ENCODE data around the gene GTF2H4.
"Not testable (repeated sequence)": the region's sequence is repeated elsewhere in the genome, so short reads cannot be mapped to it uniquely, and the experiment has no call there.

The GTF2H4 gene

DNA sequence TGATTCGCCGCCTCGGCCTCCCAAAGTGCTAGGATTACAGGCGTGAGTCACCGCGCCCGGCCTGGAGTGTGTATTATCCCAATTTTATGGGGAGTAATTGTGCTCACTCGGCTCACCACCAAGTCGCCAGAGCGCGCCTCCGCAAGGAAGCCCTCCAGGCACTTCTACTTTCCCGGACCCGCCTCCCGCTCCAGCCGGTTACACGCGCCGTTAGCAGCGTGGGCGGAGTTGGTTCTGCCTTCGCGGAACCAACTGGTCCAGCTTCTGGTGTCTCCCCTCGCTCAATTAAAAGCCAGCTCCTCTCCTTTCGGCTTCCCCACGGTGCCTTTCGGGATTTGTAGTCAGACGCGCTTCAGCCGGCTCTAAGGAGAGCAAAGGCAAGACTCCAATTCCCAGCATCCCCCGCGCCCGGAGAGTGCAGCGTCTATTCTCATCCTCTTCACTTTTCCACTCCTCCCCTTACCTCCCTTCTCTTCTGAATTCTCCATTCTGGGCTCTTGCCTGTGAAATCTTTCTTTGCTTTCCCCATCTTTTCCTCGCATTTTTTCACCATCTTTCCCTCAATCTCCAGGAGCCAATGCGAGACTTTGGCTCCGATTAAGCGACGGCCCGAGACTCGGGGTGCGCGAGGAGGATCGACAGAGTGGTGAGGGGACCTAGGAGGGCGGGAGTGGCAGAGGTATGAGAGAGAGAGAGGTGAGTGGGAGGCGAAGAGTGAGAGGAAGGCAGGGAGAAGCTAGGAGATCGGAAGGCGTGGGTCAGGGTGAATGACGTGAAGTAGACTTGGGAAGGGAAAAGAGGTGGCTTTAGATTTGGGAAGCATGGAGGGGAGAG, at the start of gene GTF2H4:
Gene GTF2H4, plus strand, starts transcription at position 450 of the 834 bp plus-strand sequence.
- peak; percentile 96 for DNase-seq (ENCODE audit: low spot score)

- not testable (repeated sequence) for DNase-seq (ENCODE audit: low spot score)
Observed at GRCh38 chr6:30859726-30860125, 48.3 kb upstream of the GTF2H4 start.

DNA sequence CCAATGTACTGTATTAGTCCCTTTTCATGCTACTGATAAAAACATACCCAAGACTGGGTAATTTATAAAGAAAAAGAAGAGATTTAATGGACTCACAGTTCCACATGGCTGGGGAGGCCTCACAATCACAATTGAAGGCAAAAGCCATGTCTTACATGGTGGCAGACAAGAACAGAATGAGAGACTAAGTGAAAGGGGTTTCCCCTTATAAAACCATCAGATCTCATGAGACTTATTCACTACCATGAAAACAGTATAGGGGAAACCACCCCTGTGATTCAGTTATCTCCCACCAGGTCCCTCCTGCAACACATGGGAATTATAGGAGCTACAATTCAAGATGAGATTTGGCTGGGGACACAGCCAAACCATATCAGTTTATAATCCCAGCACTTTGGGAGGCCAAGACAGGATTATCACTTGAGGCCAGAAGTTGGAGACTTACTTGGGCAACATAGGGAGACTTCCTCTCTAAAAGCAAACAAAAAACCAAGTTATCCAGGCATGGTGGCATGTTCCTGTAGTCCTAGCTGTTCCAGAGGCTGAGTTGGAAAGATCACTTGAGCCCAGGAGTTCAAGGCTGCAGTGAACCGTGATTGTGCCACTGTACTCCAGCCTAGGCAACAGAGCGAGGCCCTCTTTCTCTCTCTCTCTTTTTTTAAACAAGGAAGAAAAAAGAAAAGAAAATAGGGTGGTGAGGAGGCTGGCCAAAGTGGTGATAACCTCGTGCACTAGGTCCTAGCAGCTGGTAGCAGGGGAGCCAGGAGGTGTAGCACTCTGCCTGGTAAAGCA, 46.6 kb upstream of the GTF2H4 start:
- no peak for DNase-seq (ENCODE audit: low spot score)

- DNase-seq (ENCODE audit: low spot score), result no peak
Observed at GRCh38 chr6:30862156-30862875, 45.7 kb upstream of the GTF2H4 start.

- no peak for DNase-seq (ENCODE audit: low spot score)
Observed at GRCh38 chr6:30864325-30864724, 43.7 kb upstream of the GTF2H4 start.

- not testable (repeated sequence) for DNase-seq (ENCODE audit: low spot score)
Observed at GRCh38 chr6:30869241-30869749, 38.7 kb upstream of the GTF2H4 start.

GRCh38 chr6:30870546-30870945, 37.5 kb upstream of the GTF2H4 start:
- DNase-seq (ENCODE audit: low spot score), result no peak

DNA sequence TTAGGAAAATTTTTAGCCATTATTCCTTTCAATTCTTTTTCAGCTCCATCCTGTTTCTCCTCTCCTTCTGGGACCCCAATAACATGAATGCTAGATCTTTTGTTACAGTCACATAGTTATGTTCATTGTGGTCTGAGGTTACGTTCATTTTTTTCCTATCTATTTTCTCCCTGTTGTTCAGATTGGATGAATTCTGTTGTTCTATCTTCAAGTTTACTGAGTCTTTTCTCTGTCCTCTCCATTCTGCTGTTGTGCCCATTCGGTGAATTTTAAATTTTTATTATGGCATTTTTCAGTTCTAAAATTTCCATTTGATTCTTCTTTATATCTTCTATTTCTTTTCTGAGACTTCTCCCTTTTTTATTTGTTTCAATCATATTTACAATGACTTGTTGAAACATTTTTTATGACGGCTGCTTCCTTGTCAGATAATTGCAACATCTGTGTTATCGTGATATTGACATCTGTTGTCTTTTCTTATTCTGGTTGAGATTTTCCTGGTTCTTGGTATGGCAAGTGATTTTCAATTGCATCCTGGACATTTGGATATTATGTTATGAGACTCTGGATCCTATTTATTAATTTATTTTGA, 36.3 kb upstream of the GTF2H4 start:
- no peak for DNase-seq (ENCODE audit: low spot score)

DNA sequence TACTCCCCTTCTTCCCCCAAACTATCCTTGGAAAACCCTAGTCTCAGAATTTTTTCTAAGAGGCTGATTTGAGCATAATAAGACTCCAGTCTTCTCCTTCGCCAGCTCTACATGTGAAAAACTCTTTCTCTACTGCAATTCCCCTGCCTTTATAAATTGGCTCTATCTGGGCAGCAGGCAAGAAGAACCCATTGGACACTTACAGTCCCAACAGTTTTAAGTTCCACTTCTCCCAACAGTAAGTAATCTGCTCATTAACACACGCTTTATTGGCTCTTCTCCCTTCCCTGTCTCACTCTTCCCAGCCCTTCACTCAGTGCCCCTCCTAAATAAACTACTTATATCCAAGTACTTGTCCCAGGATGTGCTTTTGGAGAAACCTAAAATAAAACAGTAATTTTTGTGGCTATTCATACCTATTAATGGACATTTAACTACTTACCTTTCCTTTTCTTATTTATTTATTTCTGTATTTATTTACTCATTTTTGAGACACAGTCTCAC, 34.8 kb upstream of the GTF2H4 start:
- DNase-seq (ENCODE audit: low spot score), result no peak

GRCh38 chr6:30873795-30874194, 34.2 kb upstream of the GTF2H4 start:
- not testable (repeated sequence) for DNase-seq (ENCODE audit: low spot score)

DNA sequence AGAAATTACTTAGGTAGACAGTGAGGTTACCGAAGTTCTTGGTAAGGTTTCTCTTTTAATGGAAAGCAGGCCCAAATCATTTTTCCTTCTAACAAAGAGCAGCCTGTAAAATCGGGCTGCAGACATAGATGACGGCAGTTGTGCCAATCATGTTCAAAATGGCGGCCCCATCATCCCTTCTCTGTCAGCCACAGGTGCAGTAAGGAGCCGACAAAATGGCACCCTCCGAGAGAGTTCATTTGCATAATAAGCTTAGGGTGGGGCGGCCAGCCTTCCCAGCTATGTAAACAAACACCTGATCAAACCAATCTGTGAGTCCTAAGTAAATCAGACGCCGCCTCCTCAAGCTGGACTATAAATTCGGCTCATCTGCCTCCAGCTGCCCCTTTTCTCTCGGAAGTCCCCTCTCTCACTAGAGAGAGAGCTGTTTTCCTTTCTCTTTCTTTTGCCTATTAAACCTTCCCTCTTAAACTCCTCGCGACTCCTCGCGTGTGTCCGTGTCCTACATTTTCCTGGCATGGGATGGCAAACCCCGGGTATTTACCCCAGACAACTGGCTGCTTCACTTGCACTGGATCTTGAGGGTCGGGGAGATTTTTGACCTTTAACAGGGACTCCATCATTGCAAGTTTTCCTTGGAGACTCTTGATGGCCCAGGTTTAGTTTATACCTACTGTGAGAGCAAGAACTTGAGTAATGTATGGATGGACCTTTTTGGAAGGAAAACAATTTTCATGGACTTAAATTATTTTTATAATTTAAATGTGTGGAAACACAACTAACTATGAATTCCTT, 32.6 kb upstream of the GTF2H4 start:
- no peak for DNase-seq (ENCODE audit: low spot score)

DNA sequence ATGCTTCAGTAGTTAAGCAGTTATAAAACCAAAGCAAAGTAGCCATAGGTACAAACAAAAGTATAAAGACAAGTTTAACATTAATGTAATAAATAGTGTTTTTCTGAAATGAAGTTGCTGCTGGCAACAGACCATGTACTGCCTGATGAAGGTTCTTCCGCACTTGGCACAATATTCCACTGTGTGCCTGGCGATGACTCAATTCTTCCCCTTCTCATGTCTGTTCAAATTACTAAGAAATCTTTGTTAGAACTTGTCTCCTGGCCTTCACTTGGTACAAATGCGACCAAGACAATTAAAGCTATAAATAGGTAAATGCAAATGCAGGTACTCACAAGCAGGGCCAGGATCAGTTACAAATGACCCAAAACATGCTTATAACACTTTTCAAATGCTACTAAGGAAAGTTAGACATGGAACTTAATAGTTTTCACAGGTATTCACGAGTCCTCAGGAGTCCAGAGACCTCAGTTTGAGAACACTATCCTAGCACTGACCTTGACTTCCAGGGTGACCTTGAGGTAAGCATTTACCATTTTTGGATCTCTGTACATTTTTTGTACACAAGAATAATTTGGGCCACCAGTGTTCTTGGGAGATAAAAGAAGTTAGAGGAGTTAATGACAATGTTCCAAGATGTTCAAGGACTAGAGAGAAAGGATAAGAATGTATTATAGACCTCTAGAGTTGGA, 31.8 kb upstream of the GTF2H4 start:
- DNase-seq (ENCODE audit: low spot score), result no peak

DNA sequence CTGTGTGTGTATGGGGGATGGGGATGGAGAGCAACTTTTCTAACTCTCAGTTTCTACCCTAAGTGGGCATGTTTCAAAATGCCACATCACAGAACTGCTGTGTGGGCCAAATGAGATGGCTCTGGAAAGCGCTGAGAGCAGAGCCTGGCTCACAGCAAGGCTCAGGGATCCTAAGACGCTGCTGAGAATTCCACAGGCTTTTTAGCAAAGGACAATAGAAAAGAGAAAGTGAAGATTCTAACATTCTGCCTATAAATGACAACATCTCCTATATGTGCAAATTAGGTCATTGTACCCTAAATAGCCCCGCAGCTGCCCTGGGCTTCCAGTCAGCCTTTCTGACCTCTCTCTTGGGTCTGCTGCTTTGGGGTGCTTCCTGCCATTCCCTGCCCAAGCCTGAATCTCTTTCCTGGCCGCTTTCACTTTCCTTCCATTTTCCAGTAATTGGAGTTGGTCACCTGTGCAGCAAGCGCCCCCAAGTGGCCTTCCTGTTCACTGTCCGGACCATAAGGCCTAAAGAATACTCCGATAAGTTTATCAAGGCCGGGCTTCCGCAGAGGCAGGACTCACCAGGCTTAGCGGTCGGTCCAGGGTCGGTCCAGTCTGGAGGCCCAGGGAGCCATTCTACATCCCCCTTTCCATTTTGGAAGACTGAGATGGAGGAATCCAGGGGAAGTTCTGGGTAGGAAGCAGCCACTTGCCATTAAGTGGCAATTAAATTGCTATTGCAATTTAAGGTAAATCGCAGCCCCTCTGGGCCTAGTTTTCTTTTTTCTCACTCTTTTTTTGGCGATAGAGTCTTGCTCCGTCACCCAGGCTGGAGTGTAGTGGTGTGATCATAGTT, 30.4 kb upstream of the GTF2H4 start:
- DNase-seq (ENCODE audit: low spot score), result peak; percentile 78

DNA sequence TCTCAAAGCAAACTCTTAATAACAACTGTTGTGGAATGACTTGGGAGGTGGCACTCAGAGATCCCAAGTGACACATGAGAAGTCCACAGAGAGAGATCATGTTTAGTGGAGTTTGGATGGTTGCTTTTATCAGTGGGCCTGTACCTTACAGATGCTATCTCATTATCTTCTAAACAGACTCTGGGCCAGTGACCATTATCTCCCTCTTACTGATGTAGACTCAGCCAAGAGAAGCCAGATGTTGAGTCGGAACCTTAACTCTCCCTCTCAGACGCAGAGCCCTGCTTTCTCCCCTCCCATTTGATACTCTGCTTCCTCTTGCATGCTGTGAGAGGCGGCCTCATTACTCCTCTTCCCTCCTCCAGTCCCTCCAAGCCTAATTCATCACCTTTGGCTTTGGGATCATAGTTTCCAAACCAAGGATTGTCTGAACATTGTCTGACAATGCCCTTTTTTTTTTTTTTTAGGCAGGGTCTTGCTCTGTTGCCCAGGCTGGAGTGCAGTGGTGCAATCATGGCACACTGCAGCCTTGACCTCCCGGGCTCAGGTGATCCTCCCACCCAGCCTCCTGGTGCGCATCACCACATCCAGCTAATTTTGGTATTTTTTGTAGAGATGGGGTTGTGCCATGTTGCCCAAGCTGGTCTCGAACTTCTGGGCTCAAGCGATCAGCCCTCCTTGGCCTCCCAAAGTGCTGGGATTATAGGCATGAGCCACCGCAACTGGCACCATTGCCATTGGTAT, 28.2 kb upstream of the GTF2H4 start:
- no peak for DNase-seq (ENCODE audit: low spot score)

- no peak for DNase-seq (ENCODE audit: low spot score)
Observed at GRCh38 chr6:30880698-30881252, 27.2 kb upstream of the GTF2H4 start.

DNA sequence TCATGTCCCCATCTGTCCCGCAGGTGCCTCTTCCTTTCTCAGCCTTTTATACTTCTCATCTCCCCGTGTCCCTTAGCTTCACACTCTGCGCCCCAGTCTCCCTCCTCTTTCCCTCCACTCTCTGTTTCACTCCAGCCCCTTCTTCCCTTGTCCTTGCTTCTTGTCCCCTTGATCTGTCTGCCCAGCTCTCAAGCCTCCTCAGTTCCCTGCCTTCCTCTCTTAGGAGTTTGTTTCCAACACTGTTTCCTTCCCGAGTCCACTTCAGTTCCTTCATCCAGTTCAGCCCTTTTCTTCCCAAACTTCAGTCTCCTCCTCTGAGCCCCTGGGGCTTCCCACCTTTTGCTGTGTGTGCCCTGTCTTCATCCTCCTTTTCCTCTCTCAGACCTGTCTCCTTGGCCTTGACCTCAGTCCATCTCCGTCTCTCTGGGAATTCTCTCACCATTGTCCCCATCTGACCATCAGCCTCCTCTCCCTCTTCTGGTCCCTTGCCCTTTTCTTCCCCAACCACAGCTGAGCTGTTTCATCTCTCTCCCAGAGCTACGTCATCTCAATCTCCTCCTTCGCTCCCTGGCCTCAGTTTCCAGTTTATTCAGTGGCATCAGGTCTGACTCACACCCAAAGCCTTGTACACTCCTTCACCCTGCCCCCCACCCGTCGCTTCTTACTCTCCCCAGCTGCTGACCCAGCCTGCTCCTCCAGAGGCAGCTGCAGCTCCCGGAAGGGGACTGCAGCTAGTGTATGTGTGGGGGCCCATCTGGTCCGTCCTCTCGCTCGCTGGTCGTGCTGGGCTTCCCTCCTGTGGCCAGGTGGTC, 26.4 kb upstream of the GTF2H4 start:
- DNase-seq (ENCODE audit: low spot score), result no peak

- no peak for DNase-seq (ENCODE audit: low spot score)
Observed at GRCh38 chr6:30882204-30882758, 25.7 kb upstream of the GTF2H4 start.

All from hematopoietic multipotent progenitor cell treated with erythropoietin and hydrocortisone succinate and interleukin-3 and kit ligand, for 15 days (in vitro differentiated cells).